Measurements from ENCODE around the gene RC3H1.
"Not testable (repeated sequence)": the region's sequence is repeated elsewhere in the genome, so short reads cannot be mapped to it uniquely, and the experiment has no call there.

RC3H1 gene

GRCh38 chr1:173934440-173934839 lies 87.7 kb downstream of the RC3H1 start:
- no peak for DNase-seq

GRCh38 chr1:173930541-173930940 lies 91.6 kb downstream of the RC3H1 start:
- not testable (repeated sequence) for DNase-seq

GRCh38 chr1:173925306-173926242 lies 96.6 kb downstream of the RC3H1 start:
- DNase-seq: no peak

GRCh38 chr1:173920861-173921260 lies 101.3 kb downstream of the RC3H1 start:
- DNase-seq: no peak

- DNase-seq: no peak
These were observed 104.3 kb downstream of the RC3H1 start for GRCh38 chr1:173917635-173918493.

GRCh38 chr1:173917149-173917548 lies 105.0 kb downstream of the RC3H1 start, which contains the start of gene SERPINC1:
Gene SERPINC1 (minus strand): TSS chr1:173917327. CDS start chr1:173917259, 68 bp downstream.
- no peak for DNase-seq

- DNase-seq: no peak
These were observed 105.5 kb downstream of the RC3H1 start for GRCh38 chr1:173916667-173917066.

GRCh38 chr1:173915596-173915995 lies 106.6 kb downstream of the RC3H1 start:
- no peak for DNase-seq

GRCh38 chr1:173914366-173914871 lies 107.7 kb downstream of the RC3H1 start:
- no peak for DNase-seq

GRCh38 chr1:173913111-173913510 lies 109.0 kb downstream of the RC3H1 start:
- DNase-seq: no peak

GRCh38 chr1:173903827-173904531 lies 118.2 kb downstream of the RC3H1 start:
- DNase-seq: no peak

- DNase-seq: no peak
These were observed 121.2 kb downstream of the RC3H1 start for GRCh38 chr1:173900992-173901391.

GRCh38 chr1:173900427-173900826 lies 121.7 kb downstream of the RC3H1 start:
- DNase-seq: no peak

GRCh38 chr1:173894189-173894588 lies 128.0 kb downstream of the RC3H1 start:
- no peak for DNase-seq

GRCh38 chr1:173893611-173894010 lies 128.5 kb downstream of the RC3H1 start:
- no peak for DNase-seq

- no peak for DNase-seq
These were observed 132.3 kb downstream of the RC3H1 start for GRCh38 chr1:173889885-173890284.

GRCh38 chr1:173888749-173889148 lies 133.4 kb downstream of the RC3H1 start:
- no peak for DNase-seq

GRCh38 chr1:173887627-173888026 lies 134.5 kb downstream of the RC3H1 start:
- no peak for DNase-seq

GRCh38 chr1:173886746-173887611 lies 135.2 kb downstream of the RC3H1 start:
- no peak for DNase-seq

GRCh38 chr1:173884701-173885100 lies 137.5 kb downstream of the RC3H1 start:
- DNase-seq: no peak
